PC-3 (cell line): ENCODE data around the gene SPTAN1.
"Not testable (repeated sequence)": the region's sequence is repeated elsewhere in the genome, so short reads cannot be mapped to it uniquely, and the experiment has no call there.

ENCODE experiments used
- EZH2 ChIP-seq: fragments of 300-600 bp; sonication (generic); IDR thresholded peaks from one replicate; pipeline ENCODE4 v1.6.1; 2017; ENCODE audit warnings: antibody characterized with exemption, mild to moderate bottlenecking, low read length; ENCODE audit not compliant: unreplicated experiment
- TF ChIP-seq, protein P1 (sequence below): fragments of 300-600 bp; sonication (generic); conservative IDR thresholded peaks from 2 replicates; pipeline ENCODE4 v1.5.1; 2017; ENCODE audit warnings: antibody characterized with exemption, low read depth, mild to moderate bottlenecking, low read length

DNA sequence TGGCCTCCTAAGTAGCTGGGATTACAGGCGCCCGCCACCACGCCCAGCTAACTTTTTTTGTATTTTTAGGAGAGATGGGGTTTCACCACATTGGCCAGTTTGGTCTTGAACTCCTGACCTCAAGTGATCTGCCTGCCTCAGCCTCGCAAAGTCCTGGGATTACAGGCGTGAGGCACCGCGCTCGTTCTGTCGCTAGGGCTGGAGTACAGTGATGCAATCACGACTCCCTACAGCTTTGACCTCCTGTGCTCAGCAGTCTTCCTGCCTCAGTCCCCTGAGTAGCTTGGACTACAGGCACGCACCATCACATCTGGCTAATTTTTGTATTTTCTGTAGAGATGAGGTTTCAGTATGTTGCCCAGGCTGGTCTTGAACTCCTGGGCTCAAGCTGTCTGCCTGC lies 34.5 kb downstream of the SPTAN1 start:
- not testable (repeated sequence) for TF ChIP-seq EZH2
- TF ChIP-seq, protein P1, sequence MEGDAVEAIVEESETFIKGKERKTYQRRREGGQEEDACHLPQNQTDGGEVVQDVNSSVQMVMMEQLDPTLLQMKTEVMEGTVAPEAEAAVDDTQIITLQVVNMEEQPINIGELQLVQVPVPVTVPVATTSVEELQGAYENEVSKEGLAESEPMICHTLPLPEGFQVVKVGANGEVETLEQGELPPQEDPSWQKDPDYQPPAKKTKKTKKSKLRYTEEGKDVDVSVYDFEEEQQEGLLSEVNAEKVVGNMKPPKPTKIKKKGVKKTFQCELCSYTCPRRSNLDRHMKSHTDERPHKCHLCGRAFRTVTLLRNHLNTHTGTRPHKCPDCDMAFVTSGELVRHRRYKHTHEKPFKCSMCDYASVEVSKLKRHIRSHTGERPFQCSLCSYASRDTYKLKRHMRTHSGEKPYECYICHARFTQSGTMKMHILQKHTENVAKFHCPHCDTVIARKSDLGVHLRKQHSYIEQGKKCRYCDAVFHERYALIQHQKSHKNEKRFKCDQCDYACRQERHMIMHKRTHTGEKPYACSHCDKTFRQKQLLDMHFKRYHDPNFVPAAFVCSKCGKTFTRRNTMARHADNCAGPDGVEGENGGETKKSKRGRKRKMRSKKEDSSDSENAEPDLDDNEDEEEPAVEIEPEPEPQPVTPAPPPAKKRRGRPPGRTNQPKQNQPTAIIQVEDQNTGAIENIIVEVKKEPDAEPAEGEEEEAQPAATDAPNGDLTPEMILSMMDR, result not testable (repeated sequence)
